Amniotic epithelial cell (primary cell): ENCODE measurements around the gene SUMF2.
"Not testable (repeated sequence)": the region's sequence is repeated elsewhere in the genome, so short reads cannot be mapped to it uniquely, and the experiment has no call there.

ENCODE experiments used
- DNase-seq: peaks from one replicate; pipeline ENCODE4 v3.0.0-alpha.2; 2010; ENCODE audit warnings: low read depth

The SUMF2 gene

GRCh38 chr7:56062382-56062781 lies 1.7 kb upstream of the SUMF2 start:
- DNase-seq: peak; percentile 91

DNA sequence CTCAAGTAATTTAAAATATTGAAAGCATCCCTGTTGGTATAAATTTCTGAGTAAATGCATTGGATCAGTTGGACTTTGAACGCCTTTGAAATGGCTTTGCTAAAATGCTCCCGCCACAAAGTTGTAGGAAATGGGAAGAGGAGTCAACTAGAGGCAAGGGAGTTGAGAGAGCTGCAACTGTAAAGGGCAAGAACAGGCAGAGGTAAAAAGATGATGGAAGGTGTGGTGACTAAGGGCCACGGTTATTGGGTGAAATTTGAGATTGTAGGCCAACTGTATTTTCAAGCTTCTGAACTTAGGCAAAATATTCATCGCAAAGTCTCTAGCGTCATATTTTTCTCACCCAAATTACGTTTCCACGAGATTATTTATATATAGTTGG lies 595 bp upstream of the SUMF2 start:
- no peak for DNase-seq

DNA sequence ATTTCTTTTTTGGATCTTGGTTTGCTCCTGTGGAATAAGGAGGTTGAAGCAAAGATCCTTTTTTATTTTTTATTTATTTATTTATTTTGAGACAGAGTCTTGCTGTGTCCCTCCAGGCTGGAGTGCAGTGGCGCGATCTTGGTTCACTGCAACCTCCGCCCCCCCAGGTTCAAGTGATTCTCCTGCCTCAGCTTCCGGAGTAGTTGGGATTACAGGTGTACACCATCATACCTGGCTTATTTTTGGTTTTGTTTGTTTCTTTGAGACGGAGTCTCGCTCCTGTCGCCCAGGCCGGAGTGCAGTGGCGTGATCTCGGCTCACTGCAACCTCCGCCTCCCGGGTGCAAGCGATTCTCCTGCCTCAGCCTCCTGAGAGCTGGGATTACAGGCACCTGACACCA lies 2.3 kb downstream of the SUMF2 start:
- not testable (repeated sequence) for DNase-seq

GRCh38 chr7:56074371-56074791 lies 10.3 kb downstream of the SUMF2 start:
- DNase-seq: peak; percentile 73

GRCh38 chr7:56077681-56078080 lies 13.6 kb downstream of the SUMF2 start:
- DNase-seq: no peak

DNA sequence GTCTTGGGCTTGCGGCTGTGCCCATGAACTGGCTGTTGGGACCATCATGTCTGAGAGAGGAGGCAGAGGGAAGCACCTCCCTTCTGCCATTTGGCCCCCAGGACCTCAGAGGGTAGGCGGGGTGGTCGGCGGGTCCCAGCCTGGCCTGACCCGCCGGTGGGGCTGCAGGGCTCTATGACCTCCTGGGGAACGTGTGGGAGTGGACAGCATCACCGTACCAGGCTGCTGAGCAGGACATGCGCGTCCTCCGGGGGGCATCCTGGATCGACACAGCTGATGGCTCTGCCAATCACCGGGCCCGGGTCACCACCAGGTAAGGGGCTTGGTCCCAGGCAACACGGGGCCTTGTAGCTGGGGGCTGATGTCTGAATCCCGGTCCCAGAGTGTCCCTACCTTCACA lies 14.1 kb downstream of the SUMF2 start:
- DNase-seq: no peak

- DNase-seq: peak; percentile 13
Measured at GRCh38 chr7:56079450-56080185, 15.5 kb downstream of the SUMF2 start.

GRCh38 chr7:56080726-56081435 lies 16.8 kb downstream of the SUMF2 start:
- DNase-seq: not testable (repeated sequence)

DNA sequence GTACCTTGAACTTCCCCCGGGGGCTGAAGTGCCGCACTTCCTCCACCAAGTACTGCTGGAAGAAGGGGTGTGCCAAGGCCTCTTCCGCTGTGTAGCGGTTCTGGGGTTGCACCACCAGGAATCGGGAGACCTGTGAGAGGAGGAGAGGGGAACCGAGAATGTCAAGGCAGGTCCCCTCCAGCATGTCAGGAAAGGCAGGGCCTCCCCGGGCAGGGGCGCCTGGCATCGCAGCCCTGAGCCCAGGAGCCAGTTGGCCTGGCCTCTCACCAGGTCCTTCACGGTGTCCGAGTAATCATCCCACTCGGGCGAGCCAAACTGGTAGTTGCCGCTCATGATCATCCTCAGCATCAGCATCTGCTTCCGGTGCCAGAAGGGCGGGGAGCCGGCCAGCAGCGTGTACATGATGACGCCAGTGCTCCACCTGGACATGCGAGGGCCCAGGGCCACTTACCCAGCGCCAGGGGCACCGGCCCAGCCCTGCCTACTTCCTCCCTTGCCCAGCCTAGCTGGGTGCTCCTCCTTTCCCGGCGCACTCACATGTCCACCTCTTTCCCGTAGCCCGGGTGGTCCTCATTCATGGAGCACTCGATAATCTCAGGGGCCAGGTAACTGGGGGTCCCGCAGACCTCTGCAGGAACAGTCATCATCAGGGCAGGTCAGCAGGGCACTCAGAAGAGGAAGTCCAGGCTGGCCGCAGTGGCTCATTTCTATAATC lies 17.7 kb downstream of the SUMF2 start:
- DNase-seq: no peak

- DNase-seq: no peak
Measured at GRCh38 chr7:56083150-56083785, 19.2 kb downstream of the SUMF2 start.

DNA sequence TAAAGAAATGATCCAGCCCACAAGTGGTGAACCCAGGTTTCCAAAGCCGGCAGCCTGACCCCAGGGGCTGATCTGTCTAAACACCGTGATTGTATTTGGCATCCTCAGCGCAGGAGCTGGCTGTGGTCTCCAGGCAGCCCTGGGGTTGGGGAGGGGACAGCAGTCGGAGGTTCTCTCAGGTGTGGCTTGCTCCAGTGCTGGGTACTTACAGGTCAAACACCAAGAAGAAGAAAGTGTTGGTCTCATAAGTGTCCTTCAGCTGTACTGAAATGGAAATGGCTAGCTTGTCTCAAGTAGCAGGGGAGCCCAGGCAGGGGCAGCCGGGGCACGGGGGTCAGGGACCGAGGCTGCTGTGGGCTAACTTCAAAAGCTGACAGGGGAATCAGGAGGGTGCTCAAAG lies 22.7 kb downstream of the SUMF2 start:
- no peak for DNase-seq

GRCh38 chr7:56087445-56087844 lies 23.4 kb downstream of the SUMF2 start:
- no peak for DNase-seq

DNA sequence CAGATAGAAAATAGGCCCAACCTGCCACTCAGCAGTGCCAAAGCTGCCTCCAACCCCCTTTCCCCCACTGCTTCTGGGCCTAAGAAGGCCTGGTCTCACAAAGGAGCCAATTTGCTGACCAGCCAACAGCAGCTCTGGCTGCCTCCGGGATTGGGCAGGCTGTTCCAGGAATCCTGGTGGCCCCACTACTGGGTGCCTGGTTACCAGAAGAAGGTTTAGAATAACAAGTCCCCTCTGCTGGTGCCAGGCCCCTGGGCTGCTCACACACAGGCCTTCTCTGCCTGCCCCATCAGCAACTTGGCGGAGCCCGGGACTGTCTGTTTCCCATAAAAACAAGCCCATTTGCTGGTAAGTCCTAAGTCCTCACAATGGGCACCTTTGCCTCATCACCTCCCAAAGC lies 27.5 kb downstream of the SUMF2 start:
- DNase-seq: no peak

- not testable (repeated sequence) for DNase-seq
Measured at GRCh38 chr7:56092388-56092787, 28.3 kb downstream of the SUMF2 start.

DNA sequence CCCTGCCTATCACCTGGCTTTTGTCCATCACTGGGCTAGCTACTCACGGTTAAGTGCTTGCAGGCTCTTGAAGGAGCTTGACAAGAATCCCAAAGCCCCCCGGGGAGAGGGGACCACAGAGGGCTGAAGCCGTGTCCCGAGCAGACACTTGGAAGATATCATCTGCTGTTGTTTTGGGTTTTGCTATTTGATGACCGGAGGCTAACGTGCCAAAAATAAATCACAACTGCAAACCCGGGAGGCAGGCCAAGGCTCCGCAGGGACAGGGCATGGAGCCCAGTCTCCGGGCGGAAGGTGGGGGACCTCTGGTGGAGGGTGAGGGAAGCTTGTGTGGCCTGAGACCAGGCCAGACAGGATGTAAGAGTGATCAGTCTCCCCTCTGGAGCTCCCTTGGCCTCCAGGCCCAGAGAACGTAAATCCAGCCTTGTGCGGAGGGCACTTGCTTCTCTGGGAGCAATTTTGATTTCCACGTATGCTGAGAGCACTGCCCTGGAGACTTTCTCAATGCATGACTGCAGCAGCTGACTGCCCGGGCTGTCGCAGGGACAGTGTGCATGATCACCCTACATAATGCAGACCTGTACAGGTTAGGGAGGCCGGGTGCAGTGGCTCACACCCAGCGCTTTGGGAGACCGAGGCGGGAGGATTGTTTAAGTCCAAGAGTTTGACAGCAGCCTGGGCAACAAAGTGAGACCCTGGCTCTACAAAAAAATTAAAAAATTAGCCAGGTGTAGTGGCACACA lies 28.9 kb downstream of the SUMF2 start, which contains the start of gene PHKG1:
Gene PHKG1 (minus strand): TSS at position 164 of the 743 bp plus-strand sequence. CDS start 4,011 bp downstream, outside the sequence.
- peak; percentile 67 for DNase-seq

GRCh38 chr7:56097700-56098099 lies 33.6 kb downstream of the SUMF2 start:
- peak; percentile 75 for DNase-seq

DNA sequence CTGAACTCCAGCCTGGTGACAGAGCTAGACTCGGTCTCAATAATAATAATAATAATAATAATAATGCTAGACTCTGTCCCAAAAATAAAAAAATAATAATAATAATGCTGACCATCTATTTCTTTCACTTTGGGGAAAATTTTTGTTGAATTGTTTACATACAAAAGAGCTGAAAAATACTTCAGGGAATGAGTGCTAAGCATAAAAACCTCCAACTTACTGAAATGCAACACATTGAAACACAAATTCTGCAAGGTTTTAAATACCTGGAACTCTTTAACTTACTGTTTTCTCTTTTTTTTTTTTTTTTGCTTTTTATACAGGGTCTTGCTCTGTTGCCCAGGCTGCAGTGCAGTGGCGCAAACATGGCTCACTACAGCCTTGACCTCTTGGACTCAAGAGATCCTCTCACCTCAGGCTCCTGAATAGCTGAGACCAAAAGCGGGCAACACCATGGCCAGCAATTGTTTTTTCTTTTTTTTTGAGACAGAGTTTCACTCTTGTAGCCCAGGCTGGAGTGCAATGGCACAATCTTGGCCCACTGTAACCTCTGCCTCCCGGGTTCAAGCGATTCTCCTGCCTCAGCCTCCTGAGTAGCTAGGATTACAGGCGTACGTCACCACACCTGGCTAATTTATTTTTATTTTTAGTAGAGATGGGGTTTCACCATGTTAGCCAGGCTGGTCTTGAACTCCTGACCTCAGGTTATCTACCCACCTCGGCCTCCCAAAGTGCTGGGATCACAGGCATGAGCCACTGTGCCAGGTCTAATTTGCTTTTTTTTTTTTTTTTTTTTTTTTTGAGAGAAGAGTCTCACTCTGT lies 34.3 kb downstream of the SUMF2 start:
- not testable (repeated sequence) for DNase-seq

DNA sequence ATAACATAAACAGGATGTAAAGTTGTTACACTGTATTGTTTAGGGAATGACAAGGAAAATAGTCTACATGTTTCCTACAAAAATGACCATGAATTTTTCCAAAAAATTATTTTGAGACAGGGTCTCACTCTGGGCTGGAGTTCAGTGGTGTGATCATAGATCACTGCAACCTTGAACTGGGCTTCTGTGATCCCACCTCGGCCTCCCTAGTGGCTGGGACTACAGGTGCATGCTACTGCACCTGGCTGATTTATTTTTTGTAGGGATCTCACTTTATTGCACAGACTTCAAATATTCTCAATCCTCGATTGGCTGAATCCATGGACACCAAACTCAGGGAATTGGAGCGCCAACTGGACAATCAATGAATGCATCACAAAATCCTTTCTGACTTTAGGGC lies 35.6 kb downstream of the SUMF2 start:
- no peak for DNase-seq

GRCh38 chr7:56104138-56104537 lies 40.1 kb downstream of the SUMF2 start:
- not testable (repeated sequence) for DNase-seq

DNA sequence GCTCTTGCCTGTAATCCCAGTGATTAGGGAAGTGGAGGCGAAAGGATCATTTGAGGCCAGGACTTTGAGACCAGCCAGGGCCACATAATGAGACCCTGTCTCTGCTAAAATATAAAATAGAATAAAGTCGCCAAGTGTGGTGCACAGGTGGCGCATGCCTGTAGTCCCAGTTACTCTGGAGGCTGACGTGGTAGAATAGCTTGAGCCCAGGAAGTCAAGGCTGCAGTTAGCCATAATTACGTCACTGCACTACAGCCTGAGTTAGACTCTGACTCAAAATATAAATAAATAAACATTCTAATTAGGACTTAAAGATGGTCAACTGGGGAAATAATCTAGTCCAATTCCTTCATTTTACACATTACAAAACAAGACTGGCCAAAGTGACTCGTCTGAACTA lies 41.4 kb downstream of the SUMF2 start:
- peak; percentile 79 for DNase-seq
